MCF 10A (cell line): ENCODE measurements around the gene STK40. TPM values are rescaled to one million over a fixed set of nuclear protein-coding genes. Genes with fewer than 3 reads are reported as not detected.

ENCODE experiments used
- BruUV-seq: library from RNA; stranded (reverse); fragments of 400-500 nt; replicated peaks from 2 replicates; lab custom pipeline; 2021; lab: Mats Ljungman, UMichigan
- CTCF ChIA-PET: fragments of 300-600 bp; sonication (Branson Sonifier 250); formaldehyde crosslinking; extraction: SDS; loops from one replicate; lab custom pipeline; 2021; ENCODE audit warnings: antibody characterized with exemption, inconsistent platforms; lab: Yijun Ruan, JAX
- POLR2A ChIA-PET: fragments of 300-600, 350-650 bp; sonication (Branson Sonifier 250); formaldehyde crosslinking; extraction: SDS; loops from one replicate; lab custom pipeline; 2020; ENCODE audit warnings: antibody characterized with exemption, inconsistent platforms; lab: Yijun Ruan, JAX
- DNase-seq: peaks from one replicate; pipeline ENCODE4 v3.0.0-alpha.2; 2018; ENCODE audit not compliant: unreplicated experiment
- H3K27ac Mint-ChIP-seq: one replicate; pipeline ENCODE4 v1.8.0; 2022; ENCODE audit warnings: mild to moderate bottlenecking, low read depth, mixed read lengths; ENCODE audit not compliant: unreplicated experiment
- H3K27me3 Mint-ChIP-seq: one replicate; pipeline ENCODE4 v1.8.0; 2022; ENCODE audit warnings: mixed read lengths; ENCODE audit not compliant: insufficient read depth, unreplicated experiment
- H3K36me3 Mint-ChIP-seq: one replicate; pipeline ENCODE4 v1.8.0; 2022; ENCODE audit warnings: mild to moderate bottlenecking, moderate library complexity, mixed read lengths; ENCODE audit not compliant: insufficient read depth, unreplicated experiment
- H3K4me1 Mint-ChIP-seq: one replicate; pipeline ENCODE4 v1.8.0; 2022; ENCODE audit warnings: mixed read lengths; ENCODE audit not compliant: insufficient read depth, unreplicated experiment
- H3K4me3 Mint-ChIP-seq: one replicate; pipeline ENCODE4 v1.8.0; 2022; ENCODE audit warnings: mild to moderate bottlenecking, moderate library complexity, mixed read lengths; ENCODE audit not compliant: unreplicated experiment
- H3K9me3 Mint-ChIP-seq: one replicate; pipeline ENCODE4 v1.8.0; 2022; ENCODE audit warnings: mixed read lengths; ENCODE audit not compliant: unreplicated experiment
- CTCF ChIP-seq: fragments of 200-600 bp; IDR thresholded peaks from one replicate; pipeline ENCODE4 v1.8.0; 2022; ENCODE audit warnings: antibody characterized with exemption, mild to moderate bottlenecking; ENCODE audit not compliant: unreplicated experiment
- intact Hi-C: fragments of 100-400 bp; cut with micrococcal nuclease; formaldehyde crosslinking; loops from 2 replicates; pipeline ENCODE4 v1.14.1; 2022
- total RNA-seq: library from RNA; stranded (reverse); gene quantifications from 2 replicates; pipeline ENCODE4 v1.2.3, GENCODE V29; 2022

STK40 gene
- total RNA-seq, 1 experiment from 2014 or later, result 44.0 TPM

- intact Hi-C loops, result no loop called here
Observed at GRCh38 chr1:36425791-36426190, 40.1 kb upstream of the STK40 start.

GRCh38 chr1:36421649-36422048 is 35.9 kb upstream of the STK40 start:
- no peaks in the 10 kb centered on the region for H3K9me3 Mint-ChIP-seq

More at GRCh38 chr1:36425791-36426190, 40.1 kb upstream of the STK40 start:
- POLR2A ChIA-PET, result interaction anchor here (1.6 kb wide), 1 partner anchor 25 kb away, joined by 3 read pairs; no protein-coding TSS in a partner anchor
- no peak overlapping the region for H3K27ac Mint-ChIP-seq
- BruUV-seq, result no TSS peak
- no peak for DNase-seq
- CTCF ChIA-PET, result interaction anchor here (2.2 kb wide), 1 partner anchor 83 kb away, joined by 10 read pairs; no protein-coding TSS in a partner anchor
- H3K4me1 Mint-ChIP-seq, result peaks cover 15% of the 10 kb centered on the region
- no peaks in the 10 kb centered on the region for H3K9me3 Mint-ChIP-seq
- no peaks in the 10 kb centered on the region for H3K27me3 Mint-ChIP-seq
- peaks cover 7% of the 10 kb centered on the region for H3K36me3 Mint-ChIP-seq
- no peak overlapping the region for H3K4me3 Mint-ChIP-seq
- no peak for TF ChIP-seq CTCF

GRCh38 chr1:36420836-36421317 is 35.2 kb upstream of the STK40 start:
- TF ChIP-seq CTCF, result peak; percentile 96
- DNase-seq, result peak; percentile 83
- ChIA-PET POLR2A (interaction anchor here (1.0 to 2.1 kb wide), 5 partner anchors 23 to 34 kb away, joined by 3 to 7 read pairs (median 4); partner anchors contain the start of genes LSM10 and OSCP1), CTCF (interaction anchor here (0.6 to 2.3 kb wide), 16 partner anchors 8 to 271 kb away, joined by 3 to 36 read pairs (median 4); partner anchors contain the start of genes LSM10 and TRAPPC3)
- no peak overlapping the region for H3K4me3 Mint-ChIP-seq
- no peaks in the 10 kb centered on the region for H3K9me3 Mint-ChIP-seq
- peaks cover 7% of the 10 kb centered on the region for H3K36me3 Mint-ChIP-seq
- H3K27me3 Mint-ChIP-seq, result no peaks in the 10 kb centered on the region
- H3K4me1 Mint-ChIP-seq, result peaks cover 12% of the 10 kb centered on the region
- H3K27ac Mint-ChIP-seq, result peak overlapping the region; percentile 76
- BruUV-seq, result no TSS peak
- intact Hi-C loops, result loop anchor here (1.0 to 2.0 kb wide), 8 partner anchors 35 to 322 kb away; partner anchors contain the start of genes SH3D21 and TRAPPC3

More at GRCh38 chr1:36421649-36422048, 35.9 kb upstream of the STK40 start:
- no peak for DNase-seq
- peaks cover 19% of the 10 kb centered on the region for H3K4me1 Mint-ChIP-seq
- H3K27ac Mint-ChIP-seq, result peak overlapping the region; percentile 76
- peaks cover 7% of the 10 kb centered on the region for H3K36me3 Mint-ChIP-seq
- no TSS peak for BruUV-seq
- POLR2A ChIA-PET, result interaction anchor here (1.0 to 1.6 kb wide), 5 partner anchors 28 to 122 kb away, joined by 3 to 5 read pairs (median 4); partner anchors contain the start of genes OSCP1 and SH3D21
- H3K4me3 Mint-ChIP-seq, result no peak overlapping the region
- CTCF ChIA-PET, result interaction anchor here (0.6 to 2.4 kb wide), 19 partner anchors 10 to 233 kb away, joined by 3 to 18 read pairs (median 3); partner anchors contain the start of genes LSM10 and STK40
- H3K27me3 Mint-ChIP-seq, result no peaks in the 10 kb centered on the region
- TF ChIP-seq CTCF, result no peak
- intact Hi-C loops, result loop anchor here (1.0 to 2.0 kb wide), 5 partner anchors 53 to 233 kb away; partner anchors contain the start of gene SH3D21

GRCh38 chr1:36420409-36420808 is 34.7 kb upstream of the STK40 start:
- DNase-seq, result no peak
- TF ChIP-seq CTCF, result no peak
- peaks cover 2% of the 10 kb centered on the region for H3K36me3 Mint-ChIP-seq
- CTCF ChIA-PET, result interaction anchor here (0.6 to 2.3 kb wide), 20 partner anchors 9 to 1395 kb away, joined by 3 to 36 read pairs (median 4); partner anchors contain the start of genes LSM10 and TRAPPC3
- peaks cover 8% of the 10 kb centered on the region for H3K4me1 Mint-ChIP-seq
- H3K9me3 Mint-ChIP-seq, result no peaks in the 10 kb centered on the region
- H3K4me3 Mint-ChIP-seq, result no peak overlapping the region
- no peak overlapping the region for H3K27ac Mint-ChIP-seq
- intact Hi-C loops, result loop anchor here (1.0 to 2.0 kb wide), 6 partner anchors 34 to 321 kb away; partner anchors contain the start of genes SH3D21 and TRAPPC3
- BruUV-seq, result no TSS peak
- POLR2A ChIA-PET, result interaction anchor here (0.6 to 2.1 kb wide), 3 partner anchors 23 to 114 kb away, joined by 3 to 7 read pairs (median 5); partner anchors contain the start of genes LSM10 and SH3D21
- H3K27me3 Mint-ChIP-seq, result no peaks in the 10 kb centered on the region
